Thyroid gland (tissue), 4 donors: ENCODE measurements around the gene TLL1.

Experiments used
- CTCF ChIP-seq, 6 experiments: fragments of 200-600 bp in 3 of 6; fragments of 450-650 bp in 3 of 6; sonication (generic) in 3 of 6; IDR thresholded peaks; one replicate each; pipeline ENCODE4 v1.5.1; 2016 to 2019; ENCODE audit warnings: antibody characterized with exemption in 6 of 6, mild to moderate bottlenecking in 2 of 6, inconsistent platforms in 1 of 6, moderate library complexity in 1 of 6
- POLR2A ChIP-seq, 2 donors: fragments of 450-650 bp; IDR thresholded peaks; one replicate each; pipeline ENCODE4 v1.6.1; 2017; ENCODE audit warnings: antibody characterized with exemption in 2 of 2, mild to moderate bottlenecking in 2 of 2, moderate library complexity in 1 of 2

GRCh38 chr4:166121897-166122296 is 248.9 kb downstream of the TLL1 start:
- TF ChIP-seq POLR2A (IDR thresholded peaks at IDR 0.05) (no peak), CTCF (IDR thresholded peaks at IDR 0.05) (no peak)
